Left ventricle myocardium superior (tissue), 1 donor: Measurements from ENCODE around the gene CALB2. TPM values are rescaled to one million over a fixed set of nuclear protein-coding genes. Genes with fewer than 3 reads are reported as not detected.
"Not testable (repeated sequence)": the region's sequence is repeated elsewhere in the genome, so short reads cannot be mapped to it uniquely, and the experiment has no call there.

Source experiments
- ATAC-seq: fragments of 200-7000 bp; cut with Tn5 transposase; one replicate; pipeline ENCODE4 v1.9.1; 2020; ENCODE audit warnings: mild to moderate bottlenecking, moderate library complexity
- DNase-seq: peaks from one replicate; pipeline ENCODE4 v3.0.0-alpha.2; 2020
- intact Hi-C: fragments of 100-400 bp; cut with micrococcal nuclease; formaldehyde crosslinking; loops from one replicate; pipeline ENCODE4 v1.11.0; 2022
- total RNA-seq: library from RNA; stranded (reverse); fragmentation: NEBNext Ultra II Directional; extraction: Animal tissue kit (Norgen Biotek cat#: 25700); gene quantifications from one replicate; pipeline ENCODE4 v1.2.1, GENCODE V29; 2021
- donor health status: DM: no; HTN: yes; CAD: no; lungs with severe emphysema.

CALB2 gene
- total RNA-seq, 1 donor from 2014 or later, result 1.6 TPM

- ATAC-seq (no peak), DNase-seq (no peak)
- intact Hi-C loops, result no loop called here
Observed at GRCh38 chr16:71350821-71351557, 7.5 kb upstream of the CALB2 start.

DNA sequence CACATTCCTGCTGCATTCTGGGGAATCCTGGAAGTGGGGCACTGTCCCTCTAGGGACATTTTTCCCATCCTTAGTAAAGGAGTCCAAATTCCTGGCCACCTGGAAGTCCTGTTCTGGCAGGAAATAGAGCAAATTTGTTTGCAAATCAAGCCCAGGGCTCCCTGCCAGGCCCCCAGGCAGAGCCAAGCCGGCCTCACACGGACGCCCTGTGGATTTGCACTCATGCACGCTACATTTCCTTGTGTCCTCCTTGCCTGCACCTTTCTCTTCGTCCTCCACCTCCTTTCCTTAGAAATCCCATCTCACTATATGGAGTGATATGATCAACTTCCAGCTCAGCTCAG is 7.0 kb upstream of the CALB2 start:
- intact Hi-C loops, result no loop called here
- ATAC-seq, result no peak
- no peak for DNase-seq

- intact Hi-C loops, result no loop called here
- DNase-seq, result no peak
- no peak for ATAC-seq
Observed at GRCh38 chr16:71352466-71352865, 6.1 kb upstream of the CALB2 start.

DNA sequence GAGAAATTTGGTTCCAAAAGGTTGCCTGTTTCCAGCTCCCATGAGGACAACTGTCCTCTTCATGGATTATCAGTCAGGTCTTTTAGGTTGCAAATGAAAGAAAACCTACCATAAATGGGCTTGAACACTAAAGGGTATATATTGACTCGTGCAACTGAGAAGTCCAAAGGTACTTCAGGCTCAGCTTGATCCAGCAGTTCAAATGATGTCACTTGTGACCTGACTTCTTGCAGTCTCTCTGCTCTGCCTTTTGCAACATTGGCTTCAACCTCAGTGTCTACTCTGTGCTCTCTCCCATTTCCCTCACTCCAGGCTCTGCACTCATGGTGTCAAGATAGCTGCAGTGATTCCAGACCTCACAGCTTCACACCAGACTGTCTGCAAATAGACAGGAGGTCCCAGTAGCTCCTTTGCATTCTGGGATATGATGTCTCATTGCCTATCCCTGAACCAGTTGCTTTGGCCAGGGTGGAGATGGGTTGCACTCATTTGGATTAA is 5.5 kb upstream of the CALB2 start:
- no peak for DNase-seq
- intact Hi-C loops, result no loop called here
- ATAC-seq, result no peak

DNA sequence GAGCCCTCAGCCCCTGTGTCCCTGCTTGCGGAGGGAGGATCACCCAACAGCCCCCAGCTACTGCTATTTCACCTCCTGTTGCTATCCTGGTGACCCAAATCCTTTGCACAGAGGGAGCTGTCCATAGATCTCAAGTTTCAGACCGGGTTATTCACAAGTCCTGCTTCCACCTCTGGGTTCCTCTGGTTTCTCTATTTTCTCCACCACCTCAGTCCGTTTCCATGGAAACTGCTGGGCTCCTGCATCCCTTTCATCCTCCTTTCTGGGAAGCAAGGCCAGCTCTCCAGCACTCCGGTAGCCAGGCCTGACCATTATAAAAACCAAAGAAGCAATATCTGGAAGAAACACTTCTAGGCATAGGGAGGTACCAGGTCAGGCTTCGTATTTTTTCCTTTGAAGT is 4.8 kb upstream of the CALB2 start:
- ATAC-seq (no peak), DNase-seq (no peak)
- intact Hi-C loops, result no loop called here

DNA sequence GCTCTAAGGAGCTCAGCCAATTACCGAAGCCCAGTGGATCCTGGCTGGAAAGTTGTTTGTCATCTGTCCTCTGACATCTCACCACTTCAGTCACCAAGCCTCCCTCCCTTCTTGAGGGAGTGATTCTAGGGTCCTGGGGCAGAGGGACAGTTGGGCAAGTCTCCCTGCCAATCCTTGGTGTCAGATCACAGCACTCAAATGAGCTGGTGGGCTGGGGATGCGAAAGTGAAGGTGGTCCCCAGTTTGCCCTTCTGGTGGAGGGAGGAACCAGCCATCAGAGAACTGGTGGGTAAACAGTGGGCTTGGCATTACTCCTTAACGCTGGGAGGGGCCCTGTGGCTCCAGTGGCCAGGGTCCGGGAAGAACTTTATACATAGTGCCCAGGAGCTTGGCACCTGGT is 4.4 kb upstream of the CALB2 start:
- intact Hi-C loops, result no loop called here
- DNase-seq, result no peak
- no peak for ATAC-seq

DNA sequence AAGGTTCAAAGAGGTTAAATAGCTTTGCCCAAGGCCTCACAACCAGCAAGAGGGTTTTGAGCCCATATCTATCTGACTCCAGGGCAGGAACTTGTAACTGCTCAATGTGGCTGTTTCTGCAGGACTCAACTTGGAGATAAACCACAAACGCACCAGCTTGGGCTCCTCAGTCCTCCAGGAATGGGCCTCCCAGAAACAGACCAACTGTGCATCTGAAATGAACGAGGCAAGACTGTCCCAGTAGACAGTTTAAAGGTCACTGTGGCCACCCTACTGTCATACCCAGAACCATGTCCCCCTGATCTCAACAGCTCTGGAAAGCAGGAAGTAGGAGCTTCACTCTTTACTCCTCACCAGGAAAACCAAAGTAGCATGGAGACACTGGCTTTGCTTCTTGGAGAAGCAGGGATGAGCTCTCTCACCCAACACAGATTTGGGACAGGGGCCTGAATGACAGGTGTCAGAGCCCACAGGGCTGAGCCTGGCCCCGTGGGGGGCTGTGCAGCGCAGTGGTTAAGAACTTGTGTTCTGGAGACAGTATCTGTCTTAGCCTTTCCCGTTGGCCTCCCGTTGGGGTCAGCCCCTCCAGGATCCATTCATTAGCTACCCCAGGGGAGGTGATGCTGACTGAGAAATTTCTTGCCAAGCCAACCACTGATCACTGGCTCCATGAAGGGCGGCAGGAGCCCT is 2.3 kb upstream of the CALB2 start:
- ATAC-seq, result no peak
- no peak for DNase-seq
- intact Hi-C loops, result no loop called here

GRCh38 chr16:71356936-71357335 is 1.6 kb upstream of the CALB2 start:
- ATAC-seq, intact Hi-C loops, DNase-seq: not testable (repeated sequence)

DNA sequence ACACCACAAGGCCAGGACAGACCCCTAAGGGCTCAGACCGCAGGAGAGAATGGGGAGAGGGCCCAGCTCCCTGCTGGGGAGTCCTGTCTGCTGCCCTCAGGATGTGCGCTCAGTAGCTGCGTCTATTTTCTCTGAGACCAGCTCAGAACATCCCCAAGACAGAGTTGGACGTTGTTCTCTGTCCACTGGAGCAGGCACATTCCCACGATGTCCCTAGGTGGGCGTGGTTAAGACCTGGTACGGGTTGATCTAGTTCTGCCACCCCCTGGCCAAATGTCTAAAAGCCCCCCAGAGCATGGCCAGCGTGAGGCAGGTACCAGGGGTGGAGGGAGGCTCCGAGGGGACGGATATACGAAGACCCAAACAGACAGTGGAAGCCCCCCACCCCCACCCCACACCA is 842 bp upstream of the CALB2 start:
- peak; percentile 22 for ATAC-seq
- intact Hi-C loops, result no loop called here

GRCh38 chr16:71359431-71359830 is 908 bp downstream of the CALB2 start:
- DNase-seq, result no peak
- intact Hi-C loops, result no loop called here
- ATAC-seq, result no peak

More for the DNA sequence above, 842 bp upstream of the CALB2 start:
- no peak for DNase-seq

DNA sequence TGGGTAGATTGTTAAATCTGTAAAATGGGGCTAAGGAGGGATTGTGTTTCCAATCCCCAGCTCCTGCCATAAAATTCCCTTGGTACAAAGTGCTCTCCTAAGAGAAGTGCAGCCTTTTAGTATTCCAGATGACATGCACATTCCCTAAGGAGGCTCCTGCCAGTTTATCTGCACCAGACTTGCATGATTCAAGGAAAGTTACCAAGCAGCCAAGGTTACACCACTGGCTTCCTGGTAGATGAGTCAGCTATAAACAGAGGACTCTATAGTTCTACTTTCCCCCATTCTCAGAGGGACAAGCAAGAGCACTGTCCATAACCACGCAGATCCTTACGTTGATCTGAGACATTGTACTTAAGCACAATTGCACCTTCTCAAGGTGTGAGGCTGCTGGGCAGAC is 1.9 kb downstream of the CALB2 start:
- ATAC-seq, result no peak
- intact Hi-C loops, result no loop called here
- no peak for DNase-seq

DNA sequence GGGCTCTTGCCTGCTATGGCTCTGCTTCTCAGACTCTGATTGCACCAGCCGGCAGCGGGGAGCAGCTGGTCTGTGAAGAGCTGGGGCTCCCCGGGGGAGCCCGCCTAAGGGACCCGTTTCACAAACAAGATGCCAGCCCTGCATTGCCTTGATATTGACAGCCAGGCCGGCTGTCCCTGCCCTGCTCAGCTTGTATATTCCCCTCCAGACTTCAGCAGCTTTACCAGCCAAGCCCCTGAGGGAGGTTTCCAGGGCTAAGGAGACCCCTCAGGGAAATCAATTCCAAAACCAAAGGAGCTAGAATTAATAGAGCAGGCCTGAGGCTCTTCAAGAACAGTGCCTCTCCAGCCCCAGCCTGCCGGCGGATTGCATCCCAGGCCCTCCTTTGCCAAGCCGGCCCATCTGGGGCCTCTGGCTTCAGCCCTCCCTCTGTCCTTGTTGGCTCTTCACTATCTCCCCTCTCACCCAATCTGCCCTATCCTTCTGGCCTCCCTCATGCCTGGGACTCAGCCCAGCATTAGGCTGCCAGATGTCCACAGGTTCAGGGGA is 5.7 kb downstream of the CALB2 start:
- intact Hi-C loops, result no loop called here
- no peak for DNase-seq
- peak; percentile 75 for ATAC-seq

- intact Hi-C loops, result no loop called here
- ATAC-seq, result no peak
Observed at GRCh38 chr16:71365021-71365420, 6.5 kb downstream of the CALB2 start.

GRCh38 chr16:71367241-71367976 is 8.9 kb downstream of the CALB2 start:
- intact Hi-C loops, result no loop called here

More at GRCh38 chr16:71365021-71365420, 6.5 kb downstream of the CALB2 start:
- no peak for DNase-seq

DNA sequence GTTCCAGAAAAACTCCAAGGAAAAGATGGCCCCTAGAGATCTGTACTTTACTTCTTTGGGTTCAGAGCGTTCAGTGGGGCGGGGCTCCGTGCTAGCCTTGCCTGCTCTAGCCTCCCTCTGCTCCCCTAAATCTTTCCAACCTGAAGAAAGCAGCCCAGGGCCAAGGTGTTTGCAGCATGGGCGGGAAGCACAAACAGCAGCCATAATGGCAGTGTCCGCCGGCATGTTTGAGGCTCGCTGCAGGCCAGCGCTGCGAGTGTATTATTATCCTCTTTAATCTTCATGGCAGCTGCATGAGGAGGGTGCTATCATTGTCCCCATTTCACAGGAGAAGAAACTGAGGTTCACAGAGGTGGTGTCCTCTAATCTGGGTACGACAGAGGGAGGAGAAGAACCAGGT is 10.4 kb downstream of the CALB2 start:
- no peak for DNase-seq
- intact Hi-C loops, result no loop called here
- no peak for ATAC-seq

More at GRCh38 chr16:71367241-71367976, 8.9 kb downstream of the CALB2 start:
- DNase-seq (peak; percentile 39), ATAC-seq (no peak)

- ATAC-seq (no peak), DNase-seq (no peak)
- intact Hi-C loops, result no loop called here
Observed at GRCh38 chr16:71369494-71369893, 11.0 kb downstream of the CALB2 start.

- intact Hi-C loops, result no loop called here
- ATAC-seq (no peak), DNase-seq (no peak)
Observed at GRCh38 chr16:71371237-71371636, 12.7 kb downstream of the CALB2 start.

GRCh38 chr16:71373073-71373472 is 14.6 kb downstream of the CALB2 start:
- ATAC-seq, result no peak
- intact Hi-C loops, result no loop called here
- no peak for DNase-seq

DNA sequence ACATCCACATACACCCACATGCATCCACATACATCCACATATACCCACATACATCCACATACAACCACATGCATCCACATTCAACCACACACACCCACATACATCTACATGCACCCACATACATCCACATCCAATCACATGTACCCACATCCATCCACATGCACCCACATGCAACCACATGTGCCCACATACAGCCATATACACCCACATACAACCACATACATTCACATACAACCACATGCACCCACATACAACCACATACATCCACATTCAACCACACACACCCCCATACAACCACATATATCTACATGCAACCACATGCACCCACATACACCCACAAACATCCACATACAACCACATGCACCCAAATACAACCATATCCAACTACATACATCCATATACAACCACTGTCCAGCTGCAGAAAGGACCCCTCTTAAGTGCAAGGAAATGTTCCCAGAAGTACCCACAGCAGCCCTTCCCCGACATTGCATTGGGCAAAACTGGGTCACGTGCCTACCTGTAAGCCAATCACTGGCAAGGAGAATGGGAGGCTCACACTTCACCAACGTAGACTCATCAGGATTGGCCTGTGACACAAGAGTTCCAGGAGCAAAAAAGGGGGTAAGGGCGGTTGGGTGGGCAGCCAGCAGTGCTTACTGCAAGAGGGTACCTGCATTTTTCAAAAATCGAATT is 18.1 kb downstream of the CALB2 start:
- intact Hi-C loops, result no loop called here
- DNase-seq (no peak), ATAC-seq (no peak)
